ENCODE measurements around the gene PNMA8B. TPM values are rescaled to one million over a fixed set of nuclear protein-coding genes. Genes with fewer than 3 reads are reported as not detected.

Gene PNMA8B
- total RNA-seq, 1 experiment from 2014 or later, result not detected

DNA sequence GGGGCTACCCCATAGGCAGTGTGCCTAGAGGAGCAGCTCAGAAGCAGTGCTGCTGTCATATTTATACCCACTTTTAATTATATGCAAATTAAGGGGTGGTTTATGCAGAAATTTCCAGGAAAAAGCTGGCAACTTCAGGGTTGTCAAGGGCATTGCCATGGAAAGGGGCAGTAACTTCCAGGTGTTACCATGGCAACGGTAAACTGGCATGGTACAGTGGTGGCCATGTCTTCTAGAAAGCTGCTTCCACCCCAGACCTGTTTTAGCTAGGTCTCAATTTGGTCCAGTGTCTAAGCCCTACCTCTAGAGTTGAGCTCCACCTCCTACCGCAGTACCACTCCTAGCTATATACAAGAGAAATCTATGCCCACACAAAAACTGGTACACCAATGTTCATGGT is 35.6 kb downstream of the PNMA8B start:
- DNase-seq (ENCODE audit: low read depth), result no peak

DNA sequence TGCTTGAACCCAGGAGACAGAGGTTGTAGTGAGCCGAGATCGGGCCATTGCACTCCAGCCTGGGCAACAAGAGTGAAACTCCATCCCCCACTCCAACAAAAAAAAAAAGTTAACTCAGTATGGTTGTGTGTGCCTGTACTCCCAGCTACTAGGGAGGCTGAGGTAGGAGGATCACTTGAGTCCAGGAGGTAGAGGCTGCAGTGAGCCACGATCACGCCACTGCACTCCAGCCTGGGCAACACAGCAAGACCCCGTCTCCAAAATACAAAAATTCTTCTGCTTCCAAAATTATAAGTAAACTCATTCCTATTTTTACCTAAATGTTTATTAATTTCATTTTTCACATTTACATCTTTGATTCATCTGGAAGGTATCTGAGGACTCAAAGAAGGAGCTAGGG is 38.7 kb downstream of the PNMA8B start:
- no peak for DNase-seq (ENCODE audit: low read depth)

DNA sequence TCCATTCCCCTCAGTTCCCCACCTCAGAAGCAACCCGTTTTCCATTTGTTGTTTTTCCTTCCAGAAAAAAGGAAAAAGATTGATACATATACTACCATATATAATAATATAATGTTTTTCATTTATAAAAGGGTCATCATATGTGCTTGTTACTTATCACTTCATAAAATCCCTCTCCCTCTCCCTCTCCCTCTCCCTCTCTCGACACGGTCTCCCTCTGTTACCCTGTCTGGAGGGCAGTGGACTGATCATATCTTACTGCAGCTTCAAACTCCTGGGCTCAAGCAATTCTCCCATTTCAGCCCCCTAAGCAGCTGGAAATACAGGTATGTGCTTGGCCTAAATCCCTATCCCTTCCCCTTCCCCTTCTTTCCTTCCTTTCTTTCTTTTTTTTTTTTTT is 41.4 kb downstream of the PNMA8B start:
- no peak for DNase-seq (ENCODE audit: low read depth)

DNA sequence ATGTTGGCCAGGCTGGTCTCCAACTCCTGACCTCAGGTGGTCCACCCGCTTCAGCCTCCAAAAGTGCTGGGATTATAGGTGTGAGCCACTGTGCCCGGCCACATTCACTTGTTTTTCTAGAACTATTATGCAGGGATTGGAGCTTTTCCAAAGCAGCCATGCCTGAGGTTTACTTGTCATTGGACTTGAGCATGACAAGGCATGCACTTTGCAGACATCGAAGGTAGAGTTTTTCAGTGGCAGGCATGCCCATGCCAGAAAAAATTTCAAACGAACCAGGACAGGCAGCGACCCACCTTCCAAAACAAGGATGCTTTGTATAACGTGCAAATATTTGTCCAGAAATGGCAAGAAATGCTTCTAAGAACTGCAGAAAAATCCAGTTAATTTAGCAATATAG is 42.0 kb downstream of the PNMA8B start:
- DNase-seq (ENCODE audit: low read depth), result no peak

DNA sequence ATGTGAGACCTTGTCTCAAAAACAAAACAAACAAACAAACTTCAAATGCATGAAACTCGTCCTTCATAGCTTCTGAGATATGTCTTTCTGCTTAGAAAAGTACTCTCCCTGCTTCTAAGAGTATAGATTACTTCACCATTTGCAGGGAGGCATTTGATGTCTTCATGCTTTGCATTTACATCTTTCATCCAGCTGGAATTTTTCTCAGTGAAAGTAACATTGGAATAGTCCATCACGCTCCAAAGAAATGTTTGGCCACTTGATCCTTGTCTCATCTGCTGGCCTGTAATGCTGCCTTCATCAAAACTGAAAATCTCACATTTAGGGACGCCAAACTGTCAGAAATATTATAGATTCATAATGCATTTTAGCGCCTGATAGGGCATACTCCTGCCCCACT is 43.5 kb downstream of the PNMA8B start:
- no peak for DNase-seq (ENCODE audit: low read depth)

DNA sequence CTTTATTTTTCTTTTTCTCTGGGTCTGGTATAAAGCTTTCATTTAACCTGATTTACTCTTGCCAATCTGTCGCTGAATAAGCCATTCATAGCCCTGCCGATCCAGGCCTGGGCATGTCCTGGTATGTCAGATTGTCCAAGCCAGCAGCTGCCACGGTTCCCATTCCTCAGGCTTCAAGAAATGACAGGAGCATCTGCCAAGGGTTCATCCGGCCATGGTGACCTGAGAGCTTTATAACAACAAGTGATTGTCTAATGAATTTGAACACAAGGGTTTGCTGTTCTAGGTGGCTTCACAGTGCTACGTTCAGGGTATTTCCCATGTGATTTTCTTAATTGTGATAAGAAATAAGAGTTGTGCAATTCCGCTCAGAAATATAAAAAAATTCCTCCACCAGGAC is 44.3 kb downstream of the PNMA8B start:
- DNase-seq (ENCODE audit: low read depth), result no peak

DNA sequence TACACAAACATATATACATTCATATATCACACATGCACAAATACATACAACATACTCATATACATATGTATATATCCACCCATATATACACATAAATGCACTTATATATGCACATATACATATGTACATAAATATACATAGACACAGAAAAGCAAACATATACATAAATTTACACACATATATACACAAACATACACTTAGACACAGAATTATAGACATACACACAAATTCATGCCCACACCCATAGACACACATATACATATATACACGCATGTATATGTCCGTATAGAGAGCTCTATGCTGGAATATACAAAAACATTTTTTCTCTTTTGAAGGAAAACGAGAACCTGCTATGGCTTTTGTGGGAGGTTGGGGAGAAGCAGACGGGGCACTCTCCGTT is 44.9 kb downstream of the PNMA8B start:
- no peak for DNase-seq (ENCODE audit: low read depth)

DNA sequence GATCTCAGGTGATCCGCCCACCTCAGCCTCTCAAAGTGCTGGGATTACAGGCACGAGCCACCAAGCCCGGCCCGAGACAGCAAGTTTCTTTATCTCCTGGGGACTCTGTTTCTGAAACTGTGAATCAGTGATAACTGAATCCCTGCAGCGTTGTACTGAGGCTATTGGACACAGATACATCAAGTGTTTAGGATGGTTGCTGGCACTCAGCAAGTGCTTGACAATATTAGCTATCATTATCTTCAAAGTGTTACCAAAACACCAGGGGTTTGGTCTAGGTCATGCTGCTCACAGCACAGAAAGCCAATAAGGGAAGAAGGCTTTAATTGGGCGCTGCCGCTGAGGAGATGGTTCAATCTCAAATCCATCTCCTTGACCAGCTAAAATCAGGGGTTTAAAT is 46.4 kb downstream of the PNMA8B start:
- no peak for DNase-seq (ENCODE audit: low read depth)

DNA sequence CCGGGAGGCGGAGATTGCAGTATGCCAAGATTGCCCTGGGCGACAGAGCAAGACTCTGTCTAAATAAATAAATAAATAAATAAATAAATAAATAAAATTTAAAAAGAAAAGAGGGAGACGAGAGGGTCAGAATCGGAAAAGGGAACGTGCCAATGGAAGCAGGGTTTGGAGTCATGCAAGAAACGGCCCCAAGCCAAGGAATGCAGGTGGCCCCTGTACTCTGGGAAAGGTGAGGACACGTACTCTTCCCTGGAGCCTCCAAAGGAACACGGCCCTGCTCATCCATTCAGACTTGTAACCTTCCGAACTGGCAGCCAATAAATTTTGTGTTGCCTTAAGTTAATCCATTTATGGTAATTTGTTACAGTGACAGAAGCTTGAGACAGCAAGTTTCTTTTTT is 47.1 kb downstream of the PNMA8B start:
- DNase-seq (ENCODE audit: low read depth), result no peak

DNA sequence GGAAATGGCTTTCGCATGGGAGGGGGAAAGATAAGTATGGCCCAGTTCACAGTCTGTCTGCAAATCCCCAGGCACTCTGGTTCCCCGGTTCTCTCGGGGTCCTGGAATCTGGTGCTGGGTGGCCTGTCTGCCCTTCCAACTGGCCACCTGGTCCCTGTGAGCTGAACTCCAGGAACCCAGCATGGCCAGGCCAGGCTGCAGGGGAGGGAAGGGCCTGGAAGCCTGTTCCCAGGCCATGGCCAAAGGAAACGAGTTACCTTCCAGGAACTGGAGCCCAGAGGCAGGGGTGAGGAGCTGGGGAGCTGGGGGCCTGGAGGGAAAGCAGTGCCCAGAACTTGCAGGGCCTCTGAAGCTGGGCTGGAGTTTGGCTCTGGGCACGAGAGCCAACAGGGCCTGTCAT is 47.8 kb downstream of the PNMA8B start:
- DNase-seq (ENCODE audit: low read depth), result no peak

DNA sequence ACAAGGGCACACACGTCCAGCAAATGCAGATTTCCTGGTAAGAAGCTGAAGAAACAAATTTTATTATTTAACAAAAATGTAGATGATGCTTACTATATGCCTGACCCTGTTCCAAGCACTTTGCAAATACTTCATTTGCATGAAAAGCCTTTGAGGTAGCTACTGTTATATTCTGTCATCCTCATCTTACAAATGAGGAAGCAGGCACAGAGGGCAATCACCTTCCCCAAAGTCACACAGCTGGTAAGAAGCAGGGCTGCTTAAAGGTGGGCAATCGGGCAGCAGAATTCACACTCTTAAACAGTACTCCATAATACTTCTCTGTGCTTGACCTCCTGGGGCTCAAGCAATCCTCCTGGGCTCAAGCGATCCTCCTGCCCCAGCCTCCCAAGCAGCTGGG is 48.7 kb downstream of the PNMA8B start:
- DNase-seq (ENCODE audit: low read depth), result no peak

DNA sequence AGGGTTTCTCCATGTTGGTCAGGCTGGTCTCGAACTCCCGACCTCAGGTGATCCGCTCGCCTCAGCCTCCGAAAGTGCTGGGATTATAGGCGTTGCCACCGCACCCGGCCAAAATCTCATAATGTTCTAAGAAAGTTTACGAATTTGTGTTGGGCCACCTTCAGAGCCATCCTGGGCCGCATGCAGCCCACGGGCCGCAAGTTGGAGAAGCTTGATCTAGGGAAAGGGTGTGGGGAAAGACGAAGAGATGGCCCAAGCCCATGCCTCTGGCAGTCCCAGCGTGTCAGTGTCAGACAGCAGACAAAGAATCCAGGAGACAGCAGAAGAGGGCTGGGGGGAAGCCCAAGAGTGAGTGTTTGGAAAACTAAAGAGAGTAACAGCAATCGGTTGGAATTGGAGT is 49.6 kb downstream of the PNMA8B start:
- DNase-seq (ENCODE audit: low read depth), result no peak

DNA sequence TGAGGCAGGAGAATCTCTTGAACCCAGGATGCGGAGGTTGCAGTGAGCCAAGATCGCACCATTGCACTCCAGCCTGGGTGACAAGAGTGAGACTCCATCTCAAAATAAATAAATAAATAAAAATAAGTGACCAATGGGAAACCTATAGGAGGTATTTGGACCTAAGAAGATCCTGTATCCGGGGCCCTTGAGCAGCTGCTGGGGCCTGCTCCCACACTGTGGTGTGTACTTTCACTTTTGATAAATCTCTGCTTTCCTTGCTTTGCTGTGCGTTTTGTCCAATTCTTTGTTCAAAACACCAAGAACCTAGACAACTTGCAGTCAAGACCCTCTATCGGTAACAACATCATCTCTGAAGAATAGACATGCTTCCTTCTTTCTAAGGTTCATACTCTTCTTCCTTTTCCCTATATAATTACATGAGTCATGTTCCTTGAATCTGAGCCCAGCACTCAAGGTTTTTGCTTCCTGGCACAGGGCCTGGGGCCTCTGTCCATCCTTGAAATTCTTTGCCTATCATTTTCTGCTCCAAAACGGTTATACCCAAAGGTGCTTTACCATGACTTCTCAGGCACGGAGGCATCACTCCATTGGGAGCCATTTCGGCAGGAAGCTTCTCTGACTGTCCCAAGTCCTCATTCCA is 52.7 kb downstream of the PNMA8B start:
- peak; percentile 63 for DNase-seq (ENCODE audit: low read depth)

DNA sequence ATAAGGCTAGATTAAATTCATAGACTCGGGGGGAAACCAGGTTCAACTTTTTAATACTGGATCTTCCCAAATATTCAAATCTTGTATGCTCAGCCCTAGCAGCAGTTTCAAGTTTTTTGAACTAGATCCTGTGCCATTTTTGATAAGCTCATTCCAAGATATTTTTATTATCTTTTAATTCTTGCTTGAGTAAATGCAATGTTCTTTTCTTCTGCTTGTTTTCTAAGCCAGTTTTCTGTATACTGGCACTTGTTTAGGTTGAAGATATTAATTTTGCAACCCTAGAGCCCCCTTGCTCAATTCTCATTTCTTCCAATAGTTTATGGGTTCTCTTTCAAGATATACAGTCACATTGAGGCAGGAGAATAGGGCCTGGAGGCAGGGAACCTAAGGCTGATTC is 53.8 kb downstream of the PNMA8B start:
- no peak for DNase-seq (ENCODE audit: low read depth)

Other genes starting within 250 kb of the PNMA8B start
- not detected in 2 replicates for gene HIF3A, start 198.8 kb downstream of the PNMA8B start, total RNA-seq (2014; rRNA removed; shearing (Covaris generic))
- gene PPP5C, start 148.8 kb downstream of the PNMA8B start, total RNA-seq (2014; rRNA removed; shearing (Covaris generic)), result 118 and 130 TPM in 2 replicates
- gene CCDC8, start 82.3 kb downstream of the PNMA8B start, total RNA-seq (2014; rRNA removed; shearing (Covaris generic)), result not detected in 2 replicates
- not detected in 2 replicates for gene PNMA8C, start 66.9 kb downstream of the PNMA8B start, total RNA-seq (2014; rRNA removed; shearing (Covaris generic))
- gene PNMA8A, start 24.3 kb downstream of the PNMA8B start, total RNA-seq (2014; rRNA removed; shearing (Covaris generic)), result not detected in 2 replicates
- gene CALM3, start 105.5 kb upstream of the PNMA8B start, total RNA-seq (2014; rRNA removed; shearing (Covaris generic)), result 173 and 213 TPM in 2 replicates
- gene PTGIR, start 129.2 kb upstream of the PNMA8B start, total RNA-seq (2014; rRNA removed; shearing (Covaris generic)), result 1.7 and 1.8 TPM in 2 replicates
- not detected in 2 replicates for gene GNG8, start 140.3 kb upstream of the PNMA8B start, total RNA-seq (2014; rRNA removed; shearing (Covaris generic))
- 0.60 and 1.1 TPM in 2 replicates for gene DACT3, start 165.3 kb upstream of the PNMA8B start, total RNA-seq (2014; rRNA removed; shearing (Covaris generic))
- gene PRKD2, start 221.2 kb upstream of the PNMA8B start, total RNA-seq (2014; rRNA removed; shearing (Covaris generic)), result 13.3 and 19.1 TPM in 2 replicates